Inferior parietal cortex (tissue), 1 donor: ENCODE data around the gene NR2C1.
A peak's percentile ranks its signal among the peaks of the same experiment; 100 is the strongest.
"Not testable (repeated sequence)": the region's sequence is repeated elsewhere in the genome, so short reads cannot be mapped to it uniquely, and the experiment has no call there.

Experiments
- DNase-seq: peaks from one replicate; pipeline ENCODE4 v3.0.0-alpha.2; 2016; ENCODE audit errors: extremely low spot score

NR2C1 gene

DNA sequence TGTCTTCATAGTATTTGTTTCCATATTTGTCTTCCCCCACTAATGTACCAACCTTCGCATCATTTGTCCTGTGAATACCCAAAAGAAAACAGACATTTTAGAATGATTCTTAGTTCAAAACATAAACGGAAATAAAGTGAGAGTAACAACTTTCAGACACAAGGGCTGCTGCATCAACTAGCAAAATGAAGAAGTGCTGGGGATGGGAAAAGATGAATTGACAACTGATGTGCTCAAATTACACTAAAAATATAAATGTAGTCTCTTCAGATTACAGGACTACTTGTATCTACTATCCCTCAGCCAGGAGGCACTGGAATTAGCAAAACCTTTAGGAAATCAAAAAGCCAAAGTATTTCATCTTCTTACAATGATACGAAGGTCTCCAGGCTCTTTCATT is 70.7 kb downstream of the NR2C1 start:
- no peak for DNase-seq

DNA sequence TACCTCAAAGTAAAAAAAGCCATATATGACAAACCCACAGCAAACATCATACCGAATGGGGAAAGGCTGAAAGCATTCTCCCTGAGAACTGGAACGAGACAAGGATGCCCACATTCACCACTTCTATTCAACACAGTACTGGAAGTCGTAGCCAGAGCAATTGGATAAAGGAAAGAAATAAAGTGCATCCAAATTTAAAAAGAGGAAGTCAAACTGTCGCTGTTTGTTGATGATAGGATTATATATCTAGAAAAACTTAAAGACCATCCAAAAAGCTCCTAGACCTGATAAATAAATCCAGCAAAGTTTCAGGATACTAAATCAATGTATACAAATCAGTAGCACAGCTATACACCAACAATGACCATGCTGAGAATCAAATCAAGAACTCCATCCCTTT is 75.1 kb downstream of the NR2C1 start:
- DNase-seq = no peak

DNA sequence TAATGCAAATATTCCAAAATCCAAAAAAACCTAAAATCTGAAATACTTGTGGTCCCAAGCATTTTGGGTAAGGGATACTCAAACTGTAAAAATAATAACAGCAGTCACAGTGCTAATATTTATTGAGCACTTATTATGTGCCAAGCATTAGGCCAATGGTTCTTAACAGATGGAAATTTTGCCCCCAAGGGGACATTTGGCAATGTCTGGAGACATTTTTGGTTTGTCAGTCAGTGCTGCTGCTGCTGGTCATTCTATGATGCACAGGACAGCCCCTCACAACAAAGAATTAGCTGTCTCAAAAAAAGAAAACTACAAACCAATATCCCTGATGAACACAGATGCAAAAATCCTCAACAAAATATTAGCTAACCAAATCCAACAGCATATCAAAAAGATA is 75.7 kb downstream of the NR2C1 start:
- no peak for DNase-seq

DNA sequence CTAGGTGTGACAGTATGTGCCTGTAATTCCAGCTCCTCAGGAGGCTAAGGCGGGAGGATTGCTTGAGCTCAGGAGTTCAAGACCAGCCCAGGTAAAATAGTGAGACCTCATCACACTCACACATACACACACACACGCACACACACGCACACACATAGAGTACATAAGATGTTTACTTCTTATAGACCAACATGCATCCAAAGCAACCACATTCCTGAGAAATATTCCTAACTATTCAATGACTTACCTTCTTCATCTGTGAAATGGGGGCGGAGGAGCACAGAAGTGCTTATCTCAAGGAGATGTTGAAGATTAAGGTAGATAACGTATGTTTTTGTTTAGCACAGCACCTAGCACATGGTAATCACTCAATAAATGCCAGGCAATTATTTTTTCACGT is 76.4 kb downstream of the NR2C1 start:
- DNase-seq = no peak

DNA sequence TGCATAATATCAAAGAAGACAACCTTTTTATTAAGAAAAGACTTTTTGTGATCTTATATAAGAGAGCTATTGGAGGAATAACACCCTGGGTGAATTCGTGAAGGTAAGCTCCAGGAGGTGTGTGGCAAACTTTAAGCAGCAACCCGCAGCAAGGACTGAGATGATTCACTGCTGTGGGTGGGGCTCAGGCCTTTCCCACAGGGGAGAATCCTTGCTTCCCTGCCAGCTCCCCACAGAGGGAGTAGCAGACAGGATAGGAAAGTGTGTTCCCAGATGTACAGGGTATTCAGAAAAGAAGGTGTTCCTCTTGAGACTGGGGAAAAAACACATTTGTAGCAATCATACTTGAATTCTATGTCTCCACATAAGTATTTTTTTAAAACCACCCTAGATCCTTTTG is 79.1 kb downstream of the NR2C1 start:
- no peak for DNase-seq

DNA sequence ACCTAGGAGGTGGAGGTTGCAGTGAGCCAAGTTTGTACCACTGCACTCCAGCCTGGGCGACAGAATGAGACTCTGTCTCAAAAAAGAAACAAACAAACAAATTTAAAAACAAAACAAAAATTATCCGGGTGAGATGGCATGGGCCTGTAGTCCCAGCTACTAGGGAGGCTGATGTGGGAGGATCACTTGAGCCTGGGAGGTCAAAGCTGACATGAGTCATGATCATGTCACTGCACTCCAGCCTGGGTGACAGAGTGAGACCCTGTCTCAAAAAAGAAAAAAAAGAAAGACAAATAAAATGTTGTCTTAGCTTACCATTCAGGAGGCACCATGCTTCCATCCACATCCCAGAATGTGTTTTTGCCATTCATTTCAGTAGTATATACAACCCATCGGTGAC is 79.6 kb downstream of the NR2C1 start:
- not testable (repeated sequence) for DNase-seq

DNA sequence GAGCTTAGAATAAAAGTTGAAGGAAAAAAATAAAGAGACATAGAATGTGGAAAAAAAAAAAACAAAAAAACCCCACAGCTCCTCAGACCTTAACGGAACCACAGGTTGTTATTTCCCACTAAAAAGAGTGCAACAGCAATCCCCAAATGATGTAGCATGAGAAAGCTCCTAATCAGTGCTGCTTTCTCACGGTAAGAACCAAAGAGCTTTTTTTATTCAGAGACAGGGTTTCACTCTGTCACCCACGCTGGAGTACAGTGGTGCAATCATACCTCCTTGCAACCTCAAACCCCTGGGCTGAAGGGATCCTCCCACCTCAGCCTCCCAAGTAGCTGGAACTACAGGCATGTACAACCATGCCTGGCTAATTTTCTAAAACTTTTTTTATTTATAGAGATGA is 83.2 kb downstream of the NR2C1 start:
- no peak for DNase-seq

DNA sequence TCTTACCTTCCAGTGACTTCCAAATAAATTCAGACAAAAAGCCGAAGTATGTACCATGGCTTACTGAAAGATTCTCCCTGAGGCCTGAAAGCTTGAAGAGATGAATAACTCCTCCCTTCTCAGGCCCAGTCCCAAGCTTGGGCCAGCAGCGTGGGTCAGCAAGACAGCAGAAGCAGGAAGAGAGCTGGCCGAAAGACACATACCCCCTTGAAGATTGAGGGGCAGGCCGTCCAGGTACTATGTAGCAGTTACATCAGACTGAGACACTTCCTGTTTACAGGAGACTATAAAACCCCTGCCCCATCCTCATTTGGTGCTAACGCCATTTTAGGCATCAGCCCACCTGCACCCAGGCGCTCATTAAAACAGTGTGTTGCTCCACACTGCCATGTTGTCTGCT is 84.9 kb downstream of the NR2C1 start:
- DNase-seq = no peak

DNA sequence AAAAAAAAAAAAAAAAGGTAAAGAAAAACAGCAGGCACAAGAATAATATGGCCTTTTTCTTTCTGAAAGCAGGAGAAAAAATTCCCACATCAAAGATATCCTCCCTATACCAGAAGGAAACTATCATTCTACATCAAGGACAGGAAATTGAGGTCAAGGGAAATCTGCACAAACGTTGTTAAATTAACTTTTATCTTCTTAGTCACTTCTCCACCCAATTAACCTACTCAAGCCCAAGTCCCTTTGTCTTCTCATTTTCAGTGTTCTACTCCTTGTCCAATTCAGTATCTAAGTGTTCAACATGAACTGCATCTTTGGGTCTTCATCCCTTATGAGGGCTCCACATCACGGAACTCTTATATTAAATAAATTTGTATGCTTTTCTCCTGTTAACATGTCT is 85.6 kb downstream of the NR2C1 start:
- no peak for DNase-seq

DNA sequence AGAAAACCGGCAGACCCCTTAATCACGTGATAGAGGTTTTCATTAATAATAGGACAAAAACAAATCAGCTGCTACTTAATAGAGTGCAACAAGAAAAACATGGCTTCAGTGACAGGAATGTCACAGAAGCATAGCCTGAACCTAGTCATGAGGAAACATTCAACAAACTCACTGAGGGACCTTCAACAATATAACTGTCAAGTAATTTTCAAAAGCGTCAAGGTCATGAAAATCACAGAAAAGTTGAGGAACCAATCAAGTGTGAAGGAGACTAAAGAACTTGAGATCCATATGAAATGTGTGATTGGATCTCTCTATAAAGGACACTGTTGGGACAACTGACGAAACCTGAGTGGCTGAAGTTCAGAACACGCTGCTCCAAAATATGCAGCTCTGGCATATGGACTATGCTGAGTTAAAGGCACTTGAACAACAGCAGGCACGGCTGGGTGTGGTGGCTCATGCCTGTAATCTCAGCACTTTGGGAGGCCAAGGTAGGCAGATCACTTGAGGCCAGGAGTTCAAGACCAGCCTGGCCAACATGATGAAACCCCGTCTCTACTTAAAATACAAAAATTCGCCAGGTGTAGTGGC is 86.2 kb downstream of the NR2C1 start:
- DNase-seq = no peak

DNA sequence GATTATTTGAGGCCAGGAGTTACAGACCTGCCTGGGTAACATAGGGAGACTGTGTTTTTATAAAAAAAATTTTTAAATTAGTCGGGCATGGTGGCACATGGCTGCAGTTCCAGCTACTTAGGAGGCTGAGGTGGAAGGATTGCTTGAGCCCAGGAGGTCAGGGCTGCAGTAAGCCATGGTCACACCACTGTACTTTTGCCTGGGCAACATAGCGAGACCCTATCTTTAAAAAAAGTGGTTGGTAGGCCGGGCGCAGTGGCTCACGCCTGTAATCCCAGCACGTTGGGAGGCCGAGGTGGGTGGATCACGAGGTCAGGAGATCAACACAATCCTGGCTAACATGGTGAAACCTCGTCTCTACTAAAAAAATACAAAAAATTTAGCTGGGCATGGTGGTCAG is 88.3 kb downstream of the NR2C1 start:
- DNase-seq = not testable (repeated sequence)

DNA sequence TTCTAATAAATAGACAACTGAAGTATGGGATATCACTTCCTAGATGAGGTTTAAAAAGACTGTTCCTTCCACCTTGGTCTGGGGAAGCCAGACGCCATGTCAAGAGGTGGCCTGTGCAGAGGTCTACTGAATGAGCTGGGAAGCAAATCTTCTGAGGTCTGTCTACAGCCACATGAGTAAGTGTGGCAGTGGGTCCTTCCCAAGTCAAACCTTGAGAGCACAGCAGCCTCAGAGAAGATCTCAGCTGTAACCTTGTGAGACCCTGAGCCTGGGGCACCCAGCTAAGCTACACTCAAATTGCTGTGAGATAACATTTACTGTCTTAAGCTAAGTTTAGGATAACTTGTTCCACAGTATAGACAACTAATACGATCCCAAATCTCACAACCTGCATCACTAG is 90.1 kb downstream of the NR2C1 start:
- no peak for DNase-seq

DNA sequence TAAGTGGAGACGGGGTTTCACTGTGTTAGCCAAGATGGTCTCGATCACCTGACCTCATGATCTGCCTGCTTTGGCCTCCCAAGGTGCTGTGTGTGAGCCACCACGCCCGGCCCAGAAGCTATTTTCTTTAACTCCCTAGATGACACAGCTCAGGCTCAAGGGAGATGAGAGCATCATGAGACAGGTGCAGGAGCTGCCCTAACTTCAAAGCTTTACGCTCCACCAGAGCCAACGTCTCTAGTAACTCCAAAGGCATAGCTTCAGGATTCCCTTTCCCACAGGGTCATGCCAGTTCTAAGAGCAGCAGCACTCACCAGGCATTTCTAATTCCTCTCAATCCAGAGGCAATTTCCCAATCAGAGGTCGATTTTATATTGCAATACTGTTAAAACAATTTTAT is 91.0 kb downstream of the NR2C1 start:
- no peak for DNase-seq

DNA sequence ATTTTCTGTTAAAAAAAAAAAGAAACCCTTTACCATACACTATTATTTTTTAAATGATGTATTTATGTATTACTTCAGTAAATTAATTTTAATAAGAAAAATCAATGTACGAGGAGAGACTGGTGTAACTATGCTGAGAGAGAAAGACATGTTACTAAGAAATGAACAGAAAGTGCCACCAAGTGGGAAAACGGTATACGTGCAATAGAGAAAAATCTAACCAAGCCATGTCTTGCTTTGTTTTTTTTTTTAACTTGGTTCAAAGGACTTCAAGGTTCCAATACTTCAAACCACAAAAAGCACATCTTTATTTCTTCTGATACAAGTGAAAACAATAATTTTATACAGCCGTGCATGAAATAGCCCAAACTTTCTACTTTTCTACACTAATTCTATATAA is 92.8 kb downstream of the NR2C1 start:
- DNase-seq = peak; percentile 47

DNA sequence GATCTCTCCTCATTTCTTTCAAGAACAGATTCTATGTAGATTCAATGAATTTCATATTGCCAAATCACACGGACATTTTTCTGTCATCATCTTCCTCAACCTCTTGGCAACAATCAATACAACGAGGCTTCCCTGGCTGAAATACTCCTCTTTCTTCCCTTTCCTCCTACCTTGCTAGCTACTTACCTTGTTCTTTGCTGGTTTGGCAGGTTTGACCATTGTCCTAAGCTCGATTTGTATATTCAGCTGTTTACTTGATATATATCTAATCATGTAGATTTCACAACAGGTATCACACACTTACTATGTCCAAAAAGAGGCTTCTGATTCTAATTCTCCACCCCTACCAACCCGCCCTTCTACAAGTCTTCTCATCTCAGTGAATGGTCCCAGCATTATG is 93.5 kb downstream of the NR2C1 start:
- DNase-seq = no peak

DNA sequence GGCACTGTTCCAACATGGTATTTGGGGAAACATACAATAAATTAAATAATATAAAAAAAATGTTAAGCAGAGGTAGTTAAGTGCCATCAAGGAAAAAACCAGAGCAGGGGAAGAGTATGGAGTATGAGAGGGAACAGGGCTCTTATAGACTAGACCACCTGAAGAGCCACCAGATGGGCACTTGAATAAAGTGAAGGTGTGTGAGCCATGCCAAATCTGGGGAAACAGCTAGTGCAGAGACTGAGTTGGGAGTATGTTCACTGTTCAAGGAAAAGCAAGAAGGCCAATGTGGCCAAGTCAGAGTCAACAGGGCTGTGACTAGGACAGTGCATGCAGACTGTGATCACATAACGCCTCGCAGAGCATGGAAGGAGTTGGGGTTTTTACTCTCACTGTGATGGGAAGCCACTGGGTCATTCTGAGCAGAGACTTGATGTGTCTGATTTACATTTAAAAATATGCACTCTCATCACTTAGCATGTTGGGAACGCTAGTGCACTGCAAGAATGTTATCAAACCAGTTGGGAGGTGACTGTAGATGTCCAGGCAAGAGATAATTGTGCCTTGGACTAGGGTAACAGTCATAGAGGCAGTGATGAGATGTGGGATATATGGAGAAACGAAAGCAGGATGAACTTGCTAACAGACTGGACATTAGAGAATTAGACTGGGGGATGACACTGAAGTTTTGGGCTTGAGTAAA is 95.5 kb downstream of the NR2C1 start:
- DNase-seq = no peak

DNA sequence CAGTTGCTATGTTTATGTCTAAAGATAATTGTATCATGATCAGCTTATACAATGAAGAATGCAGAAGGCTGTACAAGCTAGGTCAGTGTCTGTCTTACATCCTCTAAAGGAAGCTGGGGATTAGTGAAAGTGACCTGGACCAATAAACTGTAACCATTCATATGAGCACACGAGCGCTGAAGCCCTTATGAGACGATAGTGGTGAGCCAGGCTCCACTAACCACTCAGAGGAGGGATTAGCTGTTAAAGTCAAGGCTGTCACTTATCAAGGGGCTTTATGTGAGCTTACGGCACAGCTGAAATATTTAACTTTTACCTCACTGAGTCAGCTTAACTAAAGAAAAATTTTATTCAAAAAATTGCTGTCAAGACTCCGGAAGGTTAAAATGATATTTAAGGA is 100.2 kb downstream of the NR2C1 start:
- no peak for DNase-seq

DNA sequence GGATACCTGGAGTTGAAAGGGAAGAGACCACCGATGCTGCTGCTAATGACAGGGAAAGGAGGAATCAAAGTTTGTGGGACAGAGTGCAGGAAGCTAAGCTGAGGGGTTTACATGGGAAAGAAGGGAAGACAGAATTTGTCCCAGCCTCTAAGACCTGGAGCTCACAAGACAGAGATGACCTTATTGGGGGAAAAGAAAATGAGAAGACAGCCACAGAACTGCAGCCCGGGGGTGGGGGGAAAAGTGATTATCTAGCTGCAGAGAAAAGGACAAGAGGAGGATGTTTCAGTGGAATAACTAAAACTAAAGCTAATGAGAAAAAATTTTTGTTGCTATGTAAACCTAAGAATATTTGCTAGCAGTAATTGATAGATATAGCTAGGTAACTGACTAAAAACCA is 100.6 kb downstream of the NR2C1 start:
- no peak for DNase-seq

DNA sequence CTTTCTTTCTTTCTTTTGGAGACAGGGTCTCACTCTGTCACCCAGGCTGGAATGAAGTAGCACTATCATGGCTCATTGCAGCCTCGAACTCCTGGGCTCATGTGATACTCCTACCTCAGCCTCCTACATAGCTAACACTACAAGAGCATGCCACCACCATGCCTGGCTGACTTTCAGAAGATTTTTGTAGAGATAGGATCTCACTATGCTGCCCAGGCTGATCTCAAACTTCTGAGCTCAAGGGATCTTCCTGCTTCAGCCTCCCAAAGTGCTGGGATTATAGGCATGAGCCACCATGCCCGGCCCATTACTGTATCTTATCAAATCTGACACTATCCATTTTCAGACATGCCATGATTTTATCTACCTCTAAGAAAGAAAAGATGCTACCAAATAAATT is 101.5 kb downstream of the NR2C1 start:
- DNase-seq = no peak

DNA sequence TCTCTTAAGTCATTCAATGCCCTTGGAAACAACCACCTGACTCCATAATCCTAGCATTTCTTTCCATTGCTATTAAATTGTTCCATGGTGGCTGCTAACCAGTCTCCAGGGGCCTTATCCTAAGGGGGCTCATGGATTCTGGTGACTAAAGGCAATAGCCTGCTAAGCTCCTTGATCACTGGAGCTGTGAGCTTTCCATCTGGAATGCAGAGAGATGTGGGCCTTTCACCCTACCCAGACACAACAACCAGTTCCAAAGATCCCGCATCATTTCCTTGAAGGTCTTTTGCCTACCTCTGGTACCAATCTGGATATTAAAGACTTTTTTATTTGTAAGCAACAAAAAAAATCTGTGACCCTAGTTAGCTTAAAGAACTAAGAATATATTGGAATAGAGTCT is 102.9 kb downstream of the NR2C1 start:
- DNase-seq = no peak
